Brain microvascular endothelial cell (primary cell): ENCODE measurements around the gene MAN2A1.
"Not testable (repeated sequence)": the region's sequence is repeated elsewhere in the genome, so short reads cannot be mapped to it uniquely, and the experiment has no call there.

Source experiments
- DNase-seq: peaks from one replicate; pipeline ENCODE4 v3.0.0-alpha.2; 2020
- H3K27ac ChIP-seq: fragments of 250-450 bp; sonication (Bioruptor Pico); 2 replicates; pipeline ENCODE4 v1.5.1; 2020; ENCODE audit warnings: mild to moderate bottlenecking, moderate library complexity
- H3K27me3 ChIP-seq: fragments of 250-450 bp; sonication (Bioruptor Pico); replicated peaks from 2 replicates; pipeline ENCODE4 v1.5.1; 2020; ENCODE audit warnings: mild to moderate bottlenecking
- H3K36me3 ChIP-seq: fragments of 250-450 bp; sonication (Bioruptor Pico); replicated peaks from 2 replicates; pipeline ENCODE4 v1.5.1; 2020; ENCODE audit warnings: mild to moderate bottlenecking
- H3K4me3 ChIP-seq: 2 replicates; pipeline ENCODE4 v1.5.1; 2011; ENCODE audit warnings: low read depth, mild to moderate bottlenecking, control low read depth, low read length, moderate library complexity
- CTCF ChIP-seq: IDR thresholded peaks from 2 replicates; pipeline ENCODE4 v1.5.1; 2011; ENCODE audit warnings: low read depth, mild to moderate bottlenecking, moderate library complexity, low read length, control low read depth, inconsistent platforms; ENCODE audit errors: missing control alignments
- in situ Hi-C: cut with HindIII; loops from 2 replicates; pipeline ENCODE4 v1.10.0; 2017; ENCODE audit warnings: low sequenced_read_pairs, low pct_ligation_motif_present

MAN2A1 gene

GRCh38 chr5:109884676-109885075 lies 194.9 kb downstream of the MAN2A1 start:
- Histone ChIP-seq H3K27me3 (no peaks in the 10 kb centered on the region), H3K36me3 (no peaks in the 10 kb centered on the region), H3K27ac (no peak overlapping the region), H3K4me3 (no peak overlapping the region)
- in situ Hi-C loops = no loop called here
- TF ChIP-seq CTCF = no peak
- no peak for DNase-seq

GRCh38 chr5:109885205-109885604 lies 195.5 kb downstream of the MAN2A1 start:
- TF ChIP-seq CTCF = no peak
- no peak overlapping the region for H3K4me3 ChIP-seq
- DNase-seq = no peak
- H3K36me3 ChIP-seq = no peaks in the 10 kb centered on the region
- in situ Hi-C loops = no loop called here
- no peak overlapping the region for H3K27ac ChIP-seq
- no peaks in the 10 kb centered on the region for H3K27me3 ChIP-seq

- Histone ChIP-seq H3K27ac (no peak overlapping the region), H3K36me3 (no peaks in the 10 kb centered on the region), H3K27me3 (no peaks in the 10 kb centered on the region), H3K4me3 (no peak overlapping the region)
- TF ChIP-seq CTCF = no peak
- in situ Hi-C loops = no loop called here
- no peak for DNase-seq
Observed at GRCh38 chr5:109888989-109889388, 199.3 kb downstream of the MAN2A1 start.

GRCh38 chr5:109893271-109893670 lies 203.5 kb downstream of the MAN2A1 start:
- H3K4me3 ChIP-seq, H3K36me3 ChIP-seq, H3K27me3 ChIP-seq, in situ Hi-C loops, DNase-seq, H3K27ac ChIP-seq: not testable (repeated sequence)

GRCh38 chr5:109898269-109899162 lies 208.8 kb downstream of the MAN2A1 start:
- Histone ChIP-seq H3K36me3 (no peaks in the 10 kb centered on the region), H3K4me3 (no peak overlapping the region), H3K27me3 (no peaks in the 10 kb centered on the region), H3K27ac (no peak overlapping the region)
- no peak for DNase-seq
- no peak for TF ChIP-seq CTCF
- in situ Hi-C loops = no loop called here

- no peak for DNase-seq
- TF ChIP-seq CTCF = no peak
- in situ Hi-C loops = no loop called here
- H3K4me3 ChIP-seq = no peak overlapping the region
- no peaks in the 10 kb centered on the region for H3K36me3 ChIP-seq
- H3K27me3 ChIP-seq = no peaks in the 10 kb centered on the region
- no peak overlapping the region for H3K27ac ChIP-seq
Observed at GRCh38 chr5:109899163-109899535, 209.4 kb downstream of the MAN2A1 start.
